SK-N-SH (cell line): ENCODE results near the gene PLEKHH1. TPM values are rescaled to one million over a fixed set of nuclear protein-coding genes. Genes with fewer than 3 reads are reported as not detected.

Experiments
- CTCF ChIA-PET: fragments of 300-600, 350-600 bp; formaldehyde crosslinking; extraction: SDS; loops from one replicate; lab custom pipeline; 2021; lab: Yijun Ruan, JAX
- POLR2A ChIA-PET: fragments of 350-600 bp; sonication (Branson Sonifier 250); formaldehyde crosslinking; extraction: SDS; loops from one replicate; lab custom pipeline; 2020; ENCODE audit warnings: antibody characterized with exemption, inconsistent platforms; lab: Yijun Ruan, JAX
- DNase-seq: peaks from one replicate; pipeline ENCODE4 v3.0.0; 2012
- H2AFZ ChIP-seq: fragments of 200-600 bp; sonication (generic); 2 replicates; pipeline ENCODE4 v1.8.1; 2016; ENCODE audit warnings: antibody characterized with exemption, mild to moderate bottlenecking, low read depth
- H3F3A ChIP-seq: fragments of 200-600 bp; sonication (generic); replicated peaks from 2 replicates; pipeline ENCODE3; 2016; ENCODE audit warnings: antibody characterized with exemption, mild to moderate bottlenecking; ENCODE audit not compliant: insufficient read depth
- H3K27ac ChIP-seq, 2 experiments: fragments of 200-500 bp in 1 of 2; fragments of 200-600 bp in 1 of 2; sonication (Bioruptor generic) in 1 of 2; sonication (generic), shearing (Covaris generic) in 1 of 2; 2 replicates each; pipeline versions ENCODE4 v1.5.1 to v1.6.1; 2014 to 2016; ENCODE audit warnings: low read depth in 2 of 2, inconsistent platforms in 1 of 2, low read length in 1 of 2, mild to moderate bottlenecking in 1 of 2, mixed read lengths in 1 of 2
- H3K27me3 ChIP-seq: fragments of 200-600 bp; sonication (generic), shearing (Covaris generic); 2 replicates; pipeline ENCODE4 v1.6.1; 2016; ENCODE audit warnings: mixed run types; ENCODE audit not compliant: insufficient read depth
- H3K36me3 ChIP-seq, 2 experiments: fragments of 200-500 bp in 1 of 2; fragments of 200-600 bp in 1 of 2; sonication (Bioruptor generic) in 1 of 2; sonication (generic) in 1 of 2; replicated peaks in 1 of 2; 2 replicates each; pipeline versions ENCODE3 to v1.5.1; 2014 to 2016; ENCODE audit warnings: low read length in 1 of 2, mild to moderate bottlenecking in 1 of 2; ENCODE audit not compliant: insufficient read depth in 2 of 2, control insufficient read depth in 1 of 2
- H3K4me1 ChIP-seq, 2 experiments: fragments of 200-500 bp in 1 of 2; fragments of 200-600 bp in 1 of 2; sonication (Bioruptor generic) in 1 of 2; sonication (generic), shearing (Covaris generic) in 1 of 2; 2 replicates each; pipeline versions ENCODE4 v1.5.1 to v1.6.1; 2014 to 2016; ENCODE audit warnings: low read depth in 1 of 2, low read length in 1 of 2, mixed run types in 1 of 2; ENCODE audit not compliant: insufficient read depth in 2 of 2, control insufficient read depth in 1 of 2
- H3K4me2 ChIP-seq: fragments of 200-600 bp; sonication (generic), shearing (Covaris generic); 2 replicates; pipeline ENCODE4 v1.6.1; 2017; ENCODE audit warnings: mixed run types
- H3K4me3 ChIP-seq, 2 experiments: fragments of 200-500 bp in 1 of 2; fragments of 200-600 bp in 1 of 2; sonication (Bioruptor generic) in 1 of 2; sonication (generic), shearing (Covaris generic) in 1 of 2; 2 replicates each; pipeline versions ENCODE4 v1.5.1 to v1.8.1; 2014 to 2016; ENCODE audit warnings: low read depth in 2 of 2, inconsistent platforms in 1 of 2, low read length in 1 of 2, mild to moderate bottlenecking in 1 of 2, mixed read lengths in 1 of 2, moderate library complexity in 1 of 2
- H3K79me2 ChIP-seq: fragments of 200-600 bp; sonication (generic); 2 replicates; pipeline ENCODE4 v1.8.1; 2017; ENCODE audit warnings: mild to moderate bottlenecking; ENCODE audit not compliant: insufficient read depth
- H3K9ac ChIP-seq: fragments of 200-600 bp; sonication (generic); 2 replicates; pipeline ENCODE4 v1.6.1; 2017; ENCODE audit warnings: mixed run types
- H3K9me2 ChIP-seq: fragments of 200-600 bp; sonication (generic); 2 replicates; pipeline ENCODE4 v1.6.1; 2017; ENCODE audit warnings: mixed run types
- H3K9me3 ChIP-seq: fragments of 200-600 bp; sonication (generic); 2 replicates; pipeline ENCODE4 v1.6.1; 2017; ENCODE audit warnings: mixed run types, mild to moderate bottlenecking, moderate library complexity
- H4K20me1 ChIP-seq: fragments of 200-600 bp; sonication (generic); 2 replicates; pipeline ENCODE4 v1.6.1; 2017; ENCODE audit warnings: mild to moderate bottlenecking, mixed run types; ENCODE audit not compliant: insufficient read depth
- CHD2 ChIP-seq: fragments of 150-350 bp; IDR thresholded peaks from 2 replicates; pipeline ENCODE4 v1.6.1; 2018; ENCODE audit warnings: low read length; ENCODE audit not compliant: partially characterized antibody
- CTCF ChIP-seq: fragments of 200-600 bp; sonication (generic); IDR thresholded peaks from 2 replicates; pipeline ENCODE4 v1.6.1; 2017; ENCODE audit warnings: antibody characterized with exemption, mild to moderate bottlenecking, moderate library complexity
- FOXM1 ChIP-seq: IDR thresholded peaks from 2 replicates; pipeline ENCODE4 v1.4.0; 2012; ENCODE audit warnings: low read depth, mild to moderate bottlenecking
- IRF3 ChIP-seq: fragments of 150-350 bp; IDR thresholded peaks from 2 replicates; pipeline ENCODE4 v1.6.1; 2016; ENCODE audit warnings: mild to moderate bottlenecking, low read depth, low read length
- NRF1 ChIP-seq: IDR thresholded peaks from 2 replicates; pipeline ENCODE4 v1.6.1; 2012; ENCODE audit warnings: low read depth, mild to moderate bottlenecking, low read length
- RAD21 ChIP-seq: IDR thresholded peaks from 2 replicates; pipeline ENCODE4 v1.6.1; 2012; ENCODE audit warnings: mild to moderate bottlenecking, low read length
- RCOR1 ChIP-seq: fragments of 150-350 bp; IDR thresholded peaks from 2 replicates; pipeline ENCODE4 v1.6.1; 2017; ENCODE audit warnings: antibody characterized with exemption, low read length
- REST ChIP-seq: IDR thresholded peaks from 2 replicates; pipeline ENCODE4 v1.6.1; 2012; ENCODE audit warnings: mild to moderate bottlenecking, low read depth, low read length, moderate library complexity
- RFX5 ChIP-seq: IDR thresholded peaks from 2 replicates; pipeline ENCODE4 v1.6.1; 2012; ENCODE audit warnings: mild to moderate bottlenecking, improper control_type of control experiment, low read length
- RXRA ChIP-seq: IDR thresholded peaks from 2 replicates; pipeline ENCODE4 v1.4.0; 2012; ENCODE audit warnings: low read depth, mild to moderate bottlenecking, borderline replicate concordance
- TAF1 ChIP-seq: IDR thresholded peaks from 2 replicates; pipeline ENCODE4 v1.6.1; 2012; ENCODE audit warnings: low read depth, mild to moderate bottlenecking, low read length, moderate library complexity, borderline replicate concordance
- TCF12 ChIP-seq: IDR thresholded peaks from 2 replicates; pipeline ENCODE4 v1.4.0; 2012
- WGBS: methylation state at CpG from one replicate; pipeline ENCODE4 v1.1.6; 2017; ENCODE audit warnings: low lambda C conversion rate; 5-methylcytosine and 5-hydroxymethylcytosine counted together
- polyA plus RNA-seq, 3 experiments: library from polyadenylated mRNA; depleted of rRNA; stranded (reverse); fragments of >200 nt; gene quantifications; 2 replicates each; pipeline ENCODE4 v1.2.3, GENCODE V29; 2012

Gene PLEKHH1
- polyA plus RNA-seq, 1 of the 3 experiments (the other 2 are of a cell fraction), result 1.6 TPM

GRCh38 chr14:67633451-67634147, 100.5 kb downstream of the PLEKHH1 start:
- Histone ChIP-seq H3K79me2 (no peaks in the 10 kb centered on the region), H3K9ac (no peak overlapping the region), H4K20me1 (no peaks in the 10 kb centered on the region), H2AFZ (no peak overlapping the region)
- CTCF ChIA-PET, result interaction anchor here (0.8 to 1.7 kb wide), 3 partner anchors 15 to 206 kb away, joined by 3 to 4 read pairs (median 3); no protein-coding TSS in a partner anchor
- DNase-seq, result no peak
- TF ChIP-seq FOXM1 (no peak), RXRA (no peak), NRF1 (no peak), REST (no peak), CTCF (no peak), TCF12 (no peak), RCOR1 (no peak), RFX5 (no peak), TAF1 (no peak), CHD2 (no peak), RAD21 (no peak), IRF3 (no peak)
- TF ChIP-seq, all 33 proteins: peak for 0
- Histone ChIP-seq H3K27me3 (no peaks in the 10 kb centered on the region), H3K4me1 (no peaks in the 10 kb centered on the region), H3K9me2 (no peaks in the 10 kb centered on the region), H3F3A (no peaks in the 10 kb centered on the region), H3K4me3 (no peak overlapping the region), H3K27ac (no peak overlapping the region), H3K4me2 (no peak overlapping the region), H3K9me3 (no peaks in the 10 kb centered on the region), H3K36me3 (no peaks in the 10 kb centered on the region)
- POLR2A ChIA-PET, result no interaction called here
- 84% methylated on average over 5 of the region's 5 CpGs for WGBS
